Kidney (tissue), 14 donors: ENCODE data around the gene HIP1R. TPM values are rescaled to one million over a fixed set of nuclear protein-coding genes. Genes with fewer than 3 reads are reported as not detected.
"Not testable (repeated sequence)": the region's sequence is repeated elsewhere in the genome, so short reads cannot be mapped to it uniquely, and the experiment has no call there.

Experiments used
- DNase-seq, 5 donors: peaks; one replicate each; pipeline ENCODE4 v3.0.0-alpha.2; 2013 to 2020
- FAIRE-seq: peaks from 2 replicates; lab custom pipeline; 2012; peaks lifted over from hg19 to GRCh38; lab: Jason Lieb, UNC
- H3K27ac ChIP-seq, 2 donors: one replicate each; pipeline ENCODE4 v1.7.0; 2013; ENCODE audit warnings: low read depth in 2 of 2, low read length in 2 of 2, inconsistent platforms in 1 of 2
- H3K27me3 ChIP-seq: one replicate; pipeline ENCODE4 v1.7.1; 2013; ENCODE audit warnings: low read length, inconsistent platforms; ENCODE audit not compliant: control insufficient read depth, insufficient read depth
- H3K36me3 ChIP-seq, 3 donors: one replicate each; pipeline versions ENCODE4 v1.7.0 to v1.7.1; 2013; ENCODE audit warnings: low read length in 3 of 3, control low read depth in 1 of 3, inconsistent platforms in 1 of 3; ENCODE audit not compliant: insufficient read depth in 3 of 3, control insufficient read depth in 2 of 3
- H3K4me1 ChIP-seq, 3 donors: one replicate each; pipeline versions ENCODE4 v1.7.0 to v1.7.1; 2013; ENCODE audit warnings: low read length in 3 of 3, inconsistent platforms in 1 of 3, low read depth in 1 of 3; ENCODE audit not compliant: control insufficient read depth in 2 of 3, insufficient read depth in 2 of 3
- H3K4me3 ChIP-seq, 3 donors: one replicate each; pipeline versions ENCODE4 v1.7.0 to v1.8.1; 2013; ENCODE audit warnings: low read length in 3 of 3, control low read depth in 1 of 3, inconsistent platforms in 1 of 3
- H3K9ac ChIP-seq, 3 donors: one replicate each; pipeline versions ENCODE4 v1.7.0 to v1.7.1; 2013; ENCODE audit warnings: low read length in 3 of 3, control low read depth in 1 of 3, inconsistent platforms in 1 of 3
- H3K9me3 ChIP-seq, 3 donors: one replicate each; pipeline versions ENCODE4 v1.7.0 to v1.7.1; 2013; ENCODE audit warnings: low read length in 3 of 3, control low read depth in 1 of 3, inconsistent platforms in 1 of 3; ENCODE audit not compliant: control insufficient read depth in 2 of 3, insufficient read depth in 1 of 3
- intact Hi-C: fragments of 100-400 bp; cut with DNase I; formaldehyde crosslinking; loops from one replicate; pipeline ENCODE4 v1.11.1; 2022
- polyA plus RNA-seq: library from polyadenylated mRNA; stranded (reverse); fragments of 350-450 nt; fragmentation: Illumina TruSeq; extraction: RNeasy Lipid Tissue Mini Kit (QIAGEN cat#74804); gene quantifications from one replicate; pipeline ENCODE4 v1.2.3, GENCODE V29; 2014; ENCODE audit warnings: low read depth, low replicate concordance; ENCODE audit not compliant: insufficient read depth
- total RNA-seq: library from RNA; stranded (reverse); fragmentation: NEBNext Ultra II Directional; extraction: Animal tissue kit (Norgen Biotek cat#: 25700); gene quantifications from one replicate; pipeline ENCODE4 v1.2.1, GENCODE V29; 2021
- TF ChIP-seq, protein P1 (sequence below): IDR thresholded peaks from 3 replicates; pipeline ENCODE4 v1.5.1; 2012; ENCODE audit warnings: mild to moderate bottlenecking, moderate library complexity, borderline replicate concordance; ENCODE audit not compliant: insufficient read depth; ENCODE audit errors: extremely low read depth
- donor health status: control.
- donor health status: control.
- donor health status: control.
- donor health status: control.
- donor health status: control.
- donor health status: DM: yes; HTN: yes; CAD: no.
- donor health status: Normal renal cell carcinoma (clear cell type).

HIP1R gene
- total and polyA plus RNA-seq, 2 donors from 2014 or later = 39.4 to 87.8 TPM

DNA sequence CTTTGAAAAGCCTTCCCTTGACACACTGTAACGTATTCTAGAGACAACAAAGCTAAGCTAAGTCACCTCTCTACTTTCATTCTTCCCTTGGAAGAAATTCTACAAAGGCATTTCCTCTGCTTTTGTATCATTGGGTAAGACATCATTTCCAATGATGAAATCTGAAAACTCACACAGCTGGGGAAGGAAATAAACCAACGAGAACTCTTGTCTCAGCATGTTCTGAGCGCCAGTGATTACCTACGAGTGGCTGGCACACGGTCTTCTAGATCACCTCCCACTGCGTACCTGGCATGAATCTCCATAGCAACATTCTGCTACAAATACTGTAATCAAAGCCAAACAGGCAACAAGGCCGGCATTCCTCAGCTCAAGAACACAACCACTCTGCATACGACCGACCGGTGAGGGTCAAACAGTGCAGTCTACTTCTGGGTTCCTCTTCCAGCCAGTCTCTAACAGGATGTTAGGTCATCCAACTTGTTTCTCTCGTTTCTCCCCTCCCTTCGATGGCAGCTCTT lies 53.0 kb downstream of the HIP1R start:
- Histone ChIP-seq H3K36me3 (no peaks in the 10 kb centered on the region), H3K27ac (peak overlapping the region; percentile 89 to 96), H3K9ac (peak overlapping the region in 1 of 3 donors; percentile 60), H3K4me3 (peak overlapping the region in 2 of 3 donors; percentile 3 to 10), H3K27me3 (no peaks in the 10 kb centered on the region), H3K4me1 (peaks cover 0 to 44% (median 39%) of the 10 kb centered on the region in 3 donors), H3K9me3 (no peaks in the 10 kb centered on the region)
- intact Hi-C loops = no loop called here
- TF ChIP-seq, protein P1, sequence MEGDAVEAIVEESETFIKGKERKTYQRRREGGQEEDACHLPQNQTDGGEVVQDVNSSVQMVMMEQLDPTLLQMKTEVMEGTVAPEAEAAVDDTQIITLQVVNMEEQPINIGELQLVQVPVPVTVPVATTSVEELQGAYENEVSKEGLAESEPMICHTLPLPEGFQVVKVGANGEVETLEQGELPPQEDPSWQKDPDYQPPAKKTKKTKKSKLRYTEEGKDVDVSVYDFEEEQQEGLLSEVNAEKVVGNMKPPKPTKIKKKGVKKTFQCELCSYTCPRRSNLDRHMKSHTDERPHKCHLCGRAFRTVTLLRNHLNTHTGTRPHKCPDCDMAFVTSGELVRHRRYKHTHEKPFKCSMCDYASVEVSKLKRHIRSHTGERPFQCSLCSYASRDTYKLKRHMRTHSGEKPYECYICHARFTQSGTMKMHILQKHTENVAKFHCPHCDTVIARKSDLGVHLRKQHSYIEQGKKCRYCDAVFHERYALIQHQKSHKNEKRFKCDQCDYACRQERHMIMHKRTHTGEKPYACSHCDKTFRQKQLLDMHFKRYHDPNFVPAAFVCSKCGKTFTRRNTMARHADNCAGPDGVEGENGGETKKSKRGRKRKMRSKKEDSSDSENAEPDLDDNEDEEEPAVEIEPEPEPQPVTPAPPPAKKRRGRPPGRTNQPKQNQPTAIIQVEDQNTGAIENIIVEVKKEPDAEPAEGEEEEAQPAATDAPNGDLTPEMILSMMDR = no peak
- peak; percentile 33 for FAIRE-seq
- peak; percentile 74 to 92 (median 81) for DNase-seq

DNA sequence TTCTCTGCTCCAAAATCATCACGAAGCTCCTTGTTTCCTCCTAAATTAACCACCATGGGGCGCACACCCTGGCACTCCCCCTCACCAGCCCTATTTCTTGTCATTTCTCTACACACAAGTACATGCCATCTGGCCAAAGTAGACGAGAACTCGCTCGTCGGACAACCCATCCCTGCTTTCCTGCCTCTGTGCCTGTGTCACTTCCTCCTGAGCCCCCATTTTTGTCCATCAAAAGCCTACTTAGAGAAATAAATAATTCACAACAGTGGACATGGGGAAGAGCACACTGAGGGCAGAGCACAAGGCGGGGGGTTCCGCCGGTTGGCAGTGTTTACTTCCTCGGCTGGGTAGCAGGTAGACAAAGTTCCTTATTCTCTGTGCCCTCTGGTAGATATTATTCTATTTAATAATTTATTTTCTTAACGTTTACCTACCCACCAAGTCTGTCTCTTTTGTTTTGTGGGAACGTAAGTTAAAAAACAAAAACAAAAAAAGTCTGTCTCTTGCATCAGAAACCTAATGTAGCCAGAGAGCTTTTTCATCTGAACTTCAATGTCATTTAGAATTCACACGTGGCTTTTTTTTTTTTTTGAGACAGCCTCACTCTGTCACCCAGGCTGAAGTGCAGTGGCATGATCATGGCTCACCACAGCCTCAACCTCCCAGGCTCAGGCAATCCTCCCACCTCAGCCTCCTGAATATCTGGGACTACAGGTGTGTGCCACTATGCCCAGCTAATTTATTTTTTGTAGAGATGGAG lies 54.7 kb downstream of the HIP1R start:
- H3K36me3 ChIP-seq = no peaks in the 10 kb centered on the region
- peak overlapping the region; percentile 44 to 96 for H3K27ac ChIP-seq
- TF ChIP-seq, protein P1 = no peak
- no peak overlapping the region for H3K4me3 ChIP-seq
- FAIRE-seq (no peak), DNase-seq (no peak)
- intact Hi-C loops = no loop called here
- no peak overlapping the region for H3K9ac ChIP-seq
- no peaks in the 10 kb centered on the region for H3K27me3 ChIP-seq
- H3K9me3 ChIP-seq = no peaks in the 10 kb centered on the region
- peaks cover 2 to 51% (median 45%) of the 10 kb centered on the region in 3 donors for H3K4me1 ChIP-seq

DNA sequence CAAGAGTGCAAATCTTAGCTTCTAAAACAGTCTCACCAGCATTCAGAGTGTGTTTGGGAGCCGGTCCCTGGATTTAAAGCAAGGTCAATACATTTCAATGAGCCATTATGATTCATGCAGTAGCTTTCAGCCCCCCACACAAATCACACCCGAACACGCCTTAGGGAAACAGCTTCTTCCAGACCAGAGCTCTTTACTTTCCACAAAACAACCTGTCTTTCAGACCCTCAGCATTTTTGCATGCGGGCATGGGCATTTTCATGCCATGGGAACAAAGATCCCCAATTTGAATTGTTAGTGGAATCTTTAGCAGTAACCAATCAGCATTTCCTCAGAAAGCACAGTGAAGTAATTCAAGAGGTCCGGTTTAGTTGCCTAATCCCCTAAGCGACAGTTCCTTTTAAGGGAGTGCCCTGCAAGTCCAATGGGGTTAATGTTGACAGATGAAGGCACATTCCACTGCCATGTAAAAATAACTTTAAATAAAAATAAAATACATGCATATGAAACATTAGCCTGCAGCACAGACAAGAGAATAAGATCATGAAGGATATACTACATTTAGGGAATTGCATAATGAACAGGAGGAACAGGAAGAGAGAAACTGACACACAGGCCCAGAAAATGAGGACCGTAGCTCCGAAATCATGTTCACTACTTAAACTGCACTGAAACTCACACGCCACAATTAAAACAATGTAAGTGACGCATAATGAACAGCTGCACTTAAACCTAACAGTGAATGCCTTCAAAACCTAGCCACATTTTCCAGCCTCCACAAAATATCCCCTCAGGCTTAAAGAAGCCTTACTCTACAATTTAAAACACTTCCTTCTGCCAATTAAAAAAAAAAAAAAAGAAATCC lies 56.6 kb downstream of the HIP1R start:
- Histone ChIP-seq H3K27me3 (no peaks in the 10 kb centered on the region), H3K4me1 (peaks cover 2 to 48% (median 46%) of the 10 kb centered on the region in 3 donors), H3K9ac (peak overlapping the region in 2 of 3 donors; percentile 34 to 43), H3K4me3 (peak overlapping the region in 2 of 3 donors; percentile 29 to 39), H3K9me3 (no peaks in the 10 kb centered on the region), H3K27ac (peak overlapping the region; percentile 25 to 65), H3K36me3 (no peaks in the 10 kb centered on the region)
- intact Hi-C loops = no loop called here
- FAIRE-seq (no peak), DNase-seq (peak in 1 of 5 donors; percentile 49)
- TF ChIP-seq, protein P1 = no peak

DNA sequence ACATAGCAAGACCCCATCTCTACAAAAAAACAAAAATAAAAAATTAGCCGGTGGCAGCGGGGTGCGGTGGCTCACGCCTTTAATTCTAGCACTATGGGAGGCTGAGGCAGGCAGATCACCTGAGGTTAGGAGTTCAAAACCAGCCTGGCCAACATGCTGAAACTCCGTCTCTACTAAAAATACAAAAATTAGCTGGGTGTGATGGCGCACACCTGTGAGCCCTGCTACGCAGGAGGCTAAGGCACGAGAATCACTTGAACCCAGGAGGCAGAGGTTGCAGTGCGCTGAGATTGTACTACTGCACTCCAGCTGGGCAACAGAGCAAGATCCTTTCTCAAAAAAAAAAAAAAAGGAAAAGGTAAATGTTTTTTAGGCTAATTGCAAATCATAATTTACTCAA lies 57.5 kb downstream of the HIP1R start:
- FAIRE-seq, H3K9me3 ChIP-seq, DNase-seq, H3K36me3 ChIP-seq, H3K27me3 ChIP-seq, intact Hi-C loops: not testable (repeated sequence)
- peak overlapping the region in 1 of 3 donors; percentile 99 for H3K9ac ChIP-seq
- H3K4me1 ChIP-seq = peaks cover 2 to 43% (median 41%) of the 10 kb centered on the region in 3 donors
- peak overlapping the region; percentile 56 to 92 for H3K27ac ChIP-seq
- peak overlapping the region in 1 of 3 donors; percentile 95 for H3K4me3 ChIP-seq
